HepG2 (cell line): Measurements from ENCODE around the gene HEBP1. TPM values are rescaled to one million over a fixed set of nuclear protein-coding genes. Genes with fewer than 3 reads are reported as not detected.

ENCODE experiments used
- BCL6 ChIP-seq: IDR thresholded peaks from 2 replicates; pipeline ENCODE4 v1.6.1; 2016; ENCODE audit warnings: missing genetic modification reagents, missing compliant biosample characterization
- CHD2 ChIP-seq: IDR thresholded peaks from 2 replicates; pipeline ENCODE4 v1.6.1; 2011; ENCODE audit warnings: low read depth, low read length, improper control_type of control experiment
- HES4 ChIP-seq: sonication (generic); formaldehyde crosslinking; IDR thresholded peaks from 2 replicates; pipeline ENCODE4 v1.9.0; 2021; ENCODE audit warnings: mild to moderate bottlenecking, missing genetic modification reagents, borderline replicate concordance
- MED8 ChIP-seq: sonication (generic); formaldehyde crosslinking; IDR thresholded peaks from 2 replicates; pipeline ENCODE4 v1.8.1; 2023; ENCODE audit warnings: mild to moderate bottlenecking, missing genetic modification reagents; ENCODE audit not compliant: insufficient replicate concordance
- MTF2 ChIP-seq: sonication (generic); formaldehyde crosslinking; IDR thresholded peaks from 2 replicates; pipeline ENCODE4 v1.5.0; 2020; ENCODE audit warnings: missing genetic modification reagents, borderline replicate concordance
- SIN3B ChIP-seq: fragments of 150-350 bp; IDR thresholded peaks from 2 replicates; pipeline ENCODE4 v1.6.1; 2014; ENCODE audit warnings: low read length
- SNAI1 ChIP-seq: sonication (generic); formaldehyde crosslinking; IDR thresholded peaks from 2 replicates; pipeline ENCODE4 v1.5.0; 2020; ENCODE audit warnings: mild to moderate bottlenecking, missing genetic modification reagents, borderline replicate concordance
- SNAPC4 ChIP-seq: sonication (generic); formaldehyde crosslinking; IDR thresholded peaks from 2 replicates; pipeline ENCODE4 v1.4.0; 2020; ENCODE audit warnings: mild to moderate bottlenecking, missing genetic modification reagents
- THAP11 ChIP-seq: IDR thresholded peaks from 2 replicates; pipeline ENCODE4 v1.6.1; 2016; ENCODE audit warnings: missing biosample characterization, missing genetic modification reagents
- ZKSCAN8 ChIP-seq: IDR thresholded peaks from 2 replicates; pipeline ENCODE4 v1.6.1; 2016; ENCODE audit warnings: borderline replicate concordance, missing genetic modification reagents, missing compliant biosample characterization
- ZNF280D ChIP-seq: sonication (generic); formaldehyde crosslinking; IDR thresholded peaks from 2 replicates; pipeline ENCODE4 v1.5.1; 2020; ENCODE audit warnings: mild to moderate bottlenecking, missing genetic modification reagents
- ZNF574 ChIP-seq: sonication (generic); formaldehyde crosslinking; IDR thresholded peaks from 2 replicates; pipeline ENCODE4 v1.4.0; 2020; ENCODE audit warnings: missing genetic modification reagents
- ZNF816 ChIP-seq: sonication (generic); formaldehyde crosslinking; IDR thresholded peaks from 2 replicates; pipeline ENCODE4 v1.8.0; 2022; ENCODE audit warnings: missing genetic modification reagents, mild to moderate bottlenecking, borderline replicate concordance
- polyA plus RNA-seq, 8 experiments: library from polyadenylated mRNA; depleted of rRNA in 3 of 8; stranded (reverse) in 7 of 8; unstranded in 1 of 8; fragments of >200 nt; fragmentation: Illumina TruSeq in 4 of 8; extraction: Trizol in 4 of 8; gene quantifications; 2 replicates each; pipeline versions ENCODE4 v1.2.1 to v1.2.3, GENCODE V29; 2011 to 2016; ENCODE audit warnings: low read depth in 4 of 8, missing spikeins in 1 of 8, mixed read lengths in 1 of 8; ENCODE audit not compliant: insufficient read depth in 1 of 8
- total RNA-seq, 5 experiments: library from RNA; depleted of rRNA; stranded (reverse); fragments of >200 nt; fragmentation: Illumina TruSeq; extraction: Trizol; gene quantifications; 2 replicates each; pipeline ENCODE4 v1.2.3, GENCODE V29; 2016; ENCODE audit warnings: low read depth in 1 of 5
- TF ChIP-seq, protein P1 (sequence below): IDR thresholded peaks from 2 replicates; pipeline ENCODE4 v1.6.1; 2016; ENCODE audit warnings: missing genetic modification reagents, missing compliant biosample characterization
- TF ChIP-seq, protein P2 (sequence below): sonication (generic); formaldehyde crosslinking; IDR thresholded peaks from 2 replicates; pipeline ENCODE4 v1.5.1; 2020; ENCODE audit warnings: missing genetic modification reagents, mild to moderate bottlenecking, borderline replicate concordance

Gene HEBP1
- total and polyA plus RNA-seq, 2 of the 13 experiments (the other 11 are each of a cell fraction or from before 2014, with no cell fraction given): 7.8 to 9.4 TPM

GRCh38 chr12:12927211-12928079, 72.6 kb downstream of the HEBP1 start (continued):
- TF ChIP-seq SNAPC4 (CRISPR knock-in tag) (no peak), MED8 (CRISPR knock-in tag) (no peak), CHD2 (no peak), BCL6 (peak; percentile 56), ZKSCAN8 (CRISPR knock-in tag) (no peak), SNAI1 (CRISPR knock-in tag) (no peak), THAP11 (peak; percentile 85), SIN3B (no peak), ZNF280D (CRISPR knock-in tag) (no peak), ZNF574 (CRISPR knock-in tag) (peak; percentile 79), HES4 (CRISPR knock-in tag) (no peak), MTF2 (CRISPR knock-in tag) (no peak), ZNF816 (CRISPR knock-in tag) (no peak)
- TF ChIP-seq, protein P1, sequence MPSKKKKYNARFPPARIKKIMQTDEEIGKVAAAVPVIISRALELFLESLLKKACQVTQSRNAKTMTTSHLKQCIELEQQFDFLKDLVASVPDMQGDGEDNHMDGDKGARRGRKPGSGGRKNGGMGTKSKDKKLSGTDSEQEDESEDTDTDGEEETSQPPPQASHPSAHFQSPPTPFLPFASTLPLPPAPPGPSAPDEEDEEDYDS (CRISPR knock-in tag): peak; percentile 97
- TF ChIP-seq, protein P2, sequence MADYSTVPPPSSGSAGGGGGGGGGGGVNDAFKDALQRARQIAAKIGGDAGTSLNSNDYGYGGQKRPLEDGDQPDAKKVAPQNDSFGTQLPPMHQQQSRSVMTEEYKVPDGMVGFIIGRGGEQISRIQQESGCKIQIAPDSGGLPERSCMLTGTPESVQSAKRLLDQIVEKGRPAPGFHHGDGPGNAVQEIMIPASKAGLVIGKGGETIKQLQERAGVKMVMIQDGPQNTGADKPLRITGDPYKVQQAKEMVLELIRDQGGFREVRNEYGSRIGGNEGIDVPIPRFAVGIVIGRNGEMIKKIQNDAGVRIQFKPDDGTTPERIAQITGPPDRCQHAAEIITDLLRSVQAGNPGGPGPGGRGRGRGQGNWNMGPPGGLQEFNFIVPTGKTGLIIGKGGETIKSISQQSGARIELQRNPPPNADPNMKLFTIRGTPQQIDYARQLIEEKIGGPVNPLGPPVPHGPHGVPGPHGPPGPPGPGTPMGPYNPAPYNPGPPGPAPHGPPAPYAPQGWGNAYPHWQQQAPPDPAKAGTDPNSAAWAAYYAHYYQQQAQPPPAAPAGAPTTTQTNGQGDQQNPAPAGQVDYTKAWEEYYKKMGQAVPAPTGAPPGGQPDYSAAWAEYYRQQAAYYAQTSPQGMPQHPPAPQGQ (CRISPR knock-in tag): no peak
